ENCODE measurements around the gene C3AR1.

DNA sequence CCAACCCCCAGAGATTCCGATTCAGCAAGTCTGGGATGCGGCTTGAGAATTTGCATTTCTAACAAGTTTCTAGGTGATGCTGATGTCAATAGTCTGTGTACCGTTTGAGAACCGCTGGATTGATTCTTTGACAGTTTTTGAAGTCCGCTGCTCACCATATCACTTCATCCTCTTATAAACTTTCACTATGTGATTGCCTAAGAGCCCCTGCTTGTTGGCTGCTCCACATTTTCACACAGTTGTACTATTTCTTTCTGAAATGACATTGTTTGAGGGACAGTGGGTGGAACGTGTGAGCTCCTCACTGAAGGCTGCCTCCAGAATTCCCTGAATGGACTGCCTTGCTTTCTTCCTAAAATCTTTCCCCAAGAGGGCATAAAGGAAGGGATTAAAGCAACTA, 7.7 kb downstream of the C3AR1 start:
- TF ChIP-seq, protein P1, sequence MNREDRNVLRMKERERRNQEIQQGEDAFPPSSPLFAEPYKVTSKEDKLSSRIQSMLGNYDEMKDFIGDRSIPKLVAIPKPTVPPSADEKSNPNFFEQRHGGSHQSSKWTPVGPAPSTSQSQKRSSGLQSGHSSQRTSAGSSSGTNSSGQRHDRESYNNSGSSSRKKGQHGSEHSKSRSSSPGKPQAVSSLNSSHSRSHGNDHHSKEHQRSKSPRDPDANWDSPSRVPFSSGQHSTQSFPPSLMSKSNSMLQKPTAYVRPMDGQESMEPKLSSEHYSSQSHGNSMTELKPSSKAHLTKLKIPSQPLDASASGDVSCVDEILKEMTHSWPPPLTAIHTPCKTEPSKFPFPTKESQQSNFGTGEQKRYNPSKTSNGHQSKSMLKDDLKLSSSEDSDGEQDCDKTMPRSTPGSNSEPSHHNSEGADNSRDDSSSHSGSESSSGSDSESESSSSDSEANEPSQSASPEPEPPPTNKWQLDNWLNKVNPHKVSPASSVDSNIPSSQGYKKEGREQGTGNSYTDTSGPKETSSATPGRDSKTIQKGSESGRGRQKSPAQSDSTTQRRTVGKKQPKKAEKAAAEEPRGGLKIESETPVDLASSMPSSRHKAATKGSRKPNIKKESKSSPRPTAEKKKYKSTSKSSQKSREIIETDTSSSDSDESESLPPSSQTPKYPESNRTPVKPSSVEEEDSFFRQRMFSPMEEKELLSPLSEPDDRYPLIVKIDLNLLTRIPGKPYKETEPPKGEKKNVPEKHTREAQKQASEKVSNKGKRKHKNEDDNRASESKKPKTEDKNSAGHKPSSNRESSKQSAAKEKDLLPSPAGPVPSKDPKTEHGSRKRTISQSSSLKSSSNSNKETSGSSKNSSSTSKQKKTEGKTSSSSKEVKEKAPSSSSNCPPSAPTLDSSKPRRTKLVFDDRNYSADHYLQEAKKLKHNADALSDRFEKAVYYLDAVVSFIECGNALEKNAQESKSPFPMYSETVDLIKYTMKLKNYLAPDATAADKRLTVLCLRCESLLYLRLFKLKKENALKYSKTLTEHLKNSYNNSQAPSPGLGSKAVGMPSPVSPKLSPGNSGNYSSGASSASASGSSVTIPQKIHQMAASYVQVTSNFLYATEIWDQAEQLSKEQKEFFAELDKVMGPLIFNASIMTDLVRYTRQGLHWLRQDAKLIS (CRISPR knock-in tag; IDR thresholded peaks at IDR 0.05; ENCODE audit: borderline replicate concordance), result no peak
- TF ChIP-seq, protein P2, sequence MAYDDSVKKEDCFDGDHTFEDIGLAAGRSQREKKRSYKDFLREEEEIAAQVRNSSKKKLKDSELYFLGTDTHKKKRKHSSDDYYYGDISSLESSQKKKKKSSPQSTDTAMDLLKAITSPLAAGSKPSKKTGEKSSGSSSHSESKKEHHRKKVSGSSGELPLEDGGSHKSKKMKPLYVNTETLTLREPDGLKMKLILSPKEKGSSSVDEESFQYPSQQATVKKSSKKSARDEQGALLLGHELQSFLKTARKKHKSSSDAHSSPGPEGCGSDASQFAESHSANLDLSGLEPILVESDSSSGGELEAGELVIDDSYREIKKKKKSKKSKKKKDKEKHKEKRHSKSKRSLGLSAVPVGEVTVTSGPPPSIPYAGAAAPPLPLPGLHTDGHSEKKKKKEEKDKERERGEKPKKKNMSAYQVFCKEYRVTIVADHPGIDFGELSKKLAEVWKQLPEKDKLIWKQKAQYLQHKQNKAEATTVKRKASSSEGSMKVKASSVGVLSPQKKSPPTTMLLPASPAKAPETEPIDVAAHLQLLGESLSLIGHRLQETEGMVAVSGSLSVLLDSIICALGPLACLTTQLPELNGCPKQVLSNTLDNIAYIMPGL (CRISPR knock-in tag; IDR thresholded peaks at IDR 0.05), result no peak
- TF ChIP-seq, protein P3, sequence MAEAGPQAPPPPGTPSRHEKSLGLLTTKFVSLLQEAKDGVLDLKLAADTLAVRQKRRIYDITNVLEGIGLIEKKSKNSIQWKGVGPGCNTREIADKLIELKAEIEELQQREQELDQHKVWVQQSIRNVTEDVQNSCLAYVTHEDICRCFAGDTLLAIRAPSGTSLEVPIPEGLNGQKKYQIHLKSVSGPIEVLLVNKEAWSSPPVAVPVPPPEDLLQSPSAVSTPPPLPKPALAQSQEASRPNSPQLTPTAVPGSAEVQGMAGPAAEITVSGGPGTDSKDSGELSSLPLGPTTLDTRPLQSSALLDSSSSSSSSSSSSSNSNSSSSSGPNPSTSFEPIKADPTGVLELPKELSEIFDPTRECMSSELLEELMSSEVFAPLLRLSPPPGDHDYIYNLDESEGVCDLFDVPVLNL (CRISPR knock-in tag; IDR thresholded peaks at IDR 0.05; ENCODE audit: borderline replicate concordance, low read depth), result no peak
- TF ChIP-seq, protein P4, sequence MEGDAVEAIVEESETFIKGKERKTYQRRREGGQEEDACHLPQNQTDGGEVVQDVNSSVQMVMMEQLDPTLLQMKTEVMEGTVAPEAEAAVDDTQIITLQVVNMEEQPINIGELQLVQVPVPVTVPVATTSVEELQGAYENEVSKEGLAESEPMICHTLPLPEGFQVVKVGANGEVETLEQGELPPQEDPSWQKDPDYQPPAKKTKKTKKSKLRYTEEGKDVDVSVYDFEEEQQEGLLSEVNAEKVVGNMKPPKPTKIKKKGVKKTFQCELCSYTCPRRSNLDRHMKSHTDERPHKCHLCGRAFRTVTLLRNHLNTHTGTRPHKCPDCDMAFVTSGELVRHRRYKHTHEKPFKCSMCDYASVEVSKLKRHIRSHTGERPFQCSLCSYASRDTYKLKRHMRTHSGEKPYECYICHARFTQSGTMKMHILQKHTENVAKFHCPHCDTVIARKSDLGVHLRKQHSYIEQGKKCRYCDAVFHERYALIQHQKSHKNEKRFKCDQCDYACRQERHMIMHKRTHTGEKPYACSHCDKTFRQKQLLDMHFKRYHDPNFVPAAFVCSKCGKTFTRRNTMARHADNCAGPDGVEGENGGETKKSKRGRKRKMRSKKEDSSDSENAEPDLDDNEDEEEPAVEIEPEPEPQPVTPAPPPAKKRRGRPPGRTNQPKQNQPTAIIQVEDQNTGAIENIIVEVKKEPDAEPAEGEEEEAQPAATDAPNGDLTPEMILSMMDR (IDR thresholded peaks at IDR 0.05), result no peak
- TF ChIP-seq, protein P5, sequence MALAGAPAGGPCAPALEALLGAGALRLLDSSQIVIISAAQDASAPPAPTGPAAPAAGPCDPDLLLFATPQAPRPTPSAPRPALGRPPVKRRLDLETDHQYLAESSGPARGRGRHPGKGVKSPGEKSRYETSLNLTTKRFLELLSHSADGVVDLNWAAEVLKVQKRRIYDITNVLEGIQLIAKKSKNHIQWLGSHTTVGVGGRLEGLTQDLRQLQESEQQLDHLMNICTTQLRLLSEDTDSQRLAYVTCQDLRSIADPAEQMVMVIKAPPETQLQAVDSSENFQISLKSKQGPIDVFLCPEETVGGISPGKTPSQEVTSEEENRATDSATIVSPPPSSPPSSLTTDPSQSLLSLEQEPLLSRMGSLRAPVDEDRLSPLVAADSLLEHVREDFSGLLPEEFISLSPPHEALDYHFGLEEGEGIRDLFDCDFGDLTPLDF (CRISPR knock-in tag; IDR thresholded peaks at IDR 0.05), result no peak
- TF ChIP-seq ELF4 (CRISPR knock-in tag; IDR thresholded peaks at IDR 0.05; ENCODE audit: low read depth), result no peak
- TF ChIP-seq TCF7 (CRISPR knock-in tag; IDR thresholded peaks at IDR 0.05; ENCODE audit: low read depth), result no peak
- TF ChIP-seq GABPB1 (CRISPR knock-in tag; IDR thresholded peaks at IDR 0.05), result no peak
